DOHH2 (cell line): ENCODE data around the gene FAM53B.

ENCODE experiments used
- H3F3A ChIP-seq: fragments of 200-600 bp; sonication (generic), shearing (Covaris generic); 2 replicates; pipeline ENCODE4 v1.6.0; 2016; ENCODE audit warnings: antibody characterized with exemption, mild to moderate bottlenecking; ENCODE audit not compliant: control insufficient read depth, insufficient read depth
- H3K27ac ChIP-seq: fragments of 200-600 bp; sonication (generic); 2 replicates; pipeline ENCODE4 v1.5.1; 2014; ENCODE audit warnings: low read depth, mild to moderate bottlenecking, low read length, moderate library complexity
- H3K27me3 ChIP-seq: fragments of 200-600 bp; sonication (generic); 2 replicates; pipeline ENCODE4 v1.6.1; 2014; ENCODE audit warnings: mild to moderate bottlenecking, low read length, mixed read lengths; ENCODE audit not compliant: control insufficient read depth
- H3K36me3 ChIP-seq: fragments of 200-600 bp; sonication (generic); 2 replicates; pipeline ENCODE4 v1.6.1; 2014; ENCODE audit warnings: mild to moderate bottlenecking, low read length, moderate library complexity, mixed read lengths; ENCODE audit not compliant: control insufficient read depth
- H3K4me1 ChIP-seq: fragments of 200-600 bp; sonication (generic); 2 replicates; pipeline ENCODE4 v1.6.1; 2014; ENCODE audit warnings: mild to moderate bottlenecking, low read length, mixed read lengths; ENCODE audit not compliant: control insufficient read depth
- H3K4me2 ChIP-seq: fragments of 200-600 bp; sonication (generic); 2 replicates; pipeline ENCODE4 v1.6.0; 2014; ENCODE audit warnings: mild to moderate bottlenecking, low read length, moderate library complexity
- H3K4me3 ChIP-seq: fragments of 200-600 bp; sonication (generic); 2 replicates; pipeline ENCODE4 v1.5.1; 2014; ENCODE audit warnings: mild to moderate bottlenecking, low read length, mixed read lengths
- H3K79me2 ChIP-seq: fragments of 200-600 bp; sonication (generic); 2 replicates; pipeline ENCODE4 v1.6.1; 2014; ENCODE audit warnings: mild to moderate bottlenecking, low read length, mixed read lengths; ENCODE audit not compliant: control insufficient read depth
- H3K9me2 ChIP-seq: fragments of 200-600 bp; sonication (generic); replicated peaks from 2 replicates; pipeline ENCODE4 v1.6.1; 2014; ENCODE audit warnings: mild to moderate bottlenecking, low read length, mixed read lengths; ENCODE audit not compliant: control insufficient read depth
- H3K9me3 ChIP-seq: fragments of 200-600 bp; sonication (generic); 2 replicates; pipeline ENCODE4 v1.6.1; 2014; ENCODE audit warnings: antibody characterized with exemption, low read length, mixed read lengths; ENCODE audit not compliant: control insufficient read depth, insufficient read depth
- H4K20me1 ChIP-seq: fragments of 200-600 bp; sonication (generic); 2 replicates; pipeline ENCODE4 v1.6.0; 2014; ENCODE audit warnings: low read depth, mild to moderate bottlenecking, antibody characterized with exemption, low read length, moderate library complexity; ENCODE audit not compliant: control insufficient read depth, insufficient read depth
- EZH2phosphoT487 ChIP-seq: fragments of 200-600 bp; sonication (generic); IDR thresholded peaks from 2 replicates; pipeline ENCODE4 v1.6.1; 2017; ENCODE audit warnings: borderline replicate concordance, mild to moderate bottlenecking, antibody characterized with exemption, low read length, moderate library complexity, mixed read lengths
- TF ChIP-seq, protein P1 (sequence below): fragments of 200-600 bp; sonication (generic); IDR thresholded peaks from one replicate; pipeline ENCODE4 v1.5.1; 2014; ENCODE audit warnings: antibody characterized with exemption, mild to moderate bottlenecking, low read depth, low read length; ENCODE audit not compliant: poor library complexity, severe bottlenecking

FAM53B gene

DNA sequence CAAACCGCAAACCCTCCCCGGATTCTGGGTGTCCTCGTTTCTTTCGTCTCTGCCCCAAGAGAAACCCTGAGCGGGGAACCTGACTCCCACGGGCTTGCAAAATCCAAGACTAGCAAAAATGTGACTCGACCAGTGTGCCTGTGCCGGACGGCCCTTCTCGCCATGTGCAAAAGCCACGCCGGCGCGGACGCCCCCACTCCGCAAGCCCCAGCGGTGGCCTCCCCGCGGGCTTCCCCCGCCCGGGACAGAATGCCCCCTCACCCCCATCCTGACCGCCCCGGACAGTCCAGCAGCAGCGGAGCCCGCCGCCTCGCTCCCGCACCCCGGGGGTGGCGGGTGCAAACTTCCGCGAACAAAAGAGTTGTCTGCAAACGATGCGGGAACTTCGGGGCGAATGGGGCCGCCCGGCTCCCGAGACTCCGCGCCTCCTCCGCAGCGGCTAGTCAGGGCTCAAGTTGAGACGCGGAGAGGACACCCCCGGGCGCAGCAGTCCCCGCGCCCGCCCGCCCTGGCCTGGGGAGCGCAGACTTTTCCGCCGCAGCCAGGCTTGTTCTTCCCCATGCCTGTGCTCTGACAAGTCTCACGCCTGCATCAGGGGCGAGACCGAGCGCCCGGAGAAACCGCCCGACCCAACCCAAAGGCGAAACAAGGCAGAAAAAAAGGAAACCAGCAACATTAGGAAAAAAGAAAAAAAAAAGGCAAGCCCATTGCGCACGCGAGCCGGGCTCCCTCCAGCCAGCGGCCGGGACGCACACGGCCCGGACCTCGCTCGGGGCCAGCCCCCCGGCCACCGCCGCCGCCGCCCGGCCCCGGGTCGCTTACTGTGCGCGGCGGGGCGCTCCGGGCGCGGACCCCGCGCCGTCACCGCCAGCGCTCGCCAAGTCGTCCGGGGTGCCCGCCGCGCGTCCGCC is 732 bp downstream of the FAM53B start:
- H3K79me2 ChIP-seq = peaks cover 53% of the 10 kb centered on the region
- peak overlapping the region; percentile 72 for H3K4me2 ChIP-seq
- H3K27me3 ChIP-seq = no peaks in the 10 kb centered on the region
- peak overlapping the region; percentile 90 for H3K4me3 ChIP-seq
- peaks cover 12% of the 10 kb centered on the region for H3K36me3 ChIP-seq
- H3K9me3 ChIP-seq = no peaks in the 10 kb centered on the region
- H3K9me2 ChIP-seq = no peaks in the 10 kb centered on the region
- peaks cover 34% of the 10 kb centered on the region for H3F3A ChIP-seq
- peaks cover 12% of the 10 kb centered on the region for H4K20me1 ChIP-seq
- TF ChIP-seq EZH2phosphoT487 = no peak
- TF ChIP-seq, protein P1, sequence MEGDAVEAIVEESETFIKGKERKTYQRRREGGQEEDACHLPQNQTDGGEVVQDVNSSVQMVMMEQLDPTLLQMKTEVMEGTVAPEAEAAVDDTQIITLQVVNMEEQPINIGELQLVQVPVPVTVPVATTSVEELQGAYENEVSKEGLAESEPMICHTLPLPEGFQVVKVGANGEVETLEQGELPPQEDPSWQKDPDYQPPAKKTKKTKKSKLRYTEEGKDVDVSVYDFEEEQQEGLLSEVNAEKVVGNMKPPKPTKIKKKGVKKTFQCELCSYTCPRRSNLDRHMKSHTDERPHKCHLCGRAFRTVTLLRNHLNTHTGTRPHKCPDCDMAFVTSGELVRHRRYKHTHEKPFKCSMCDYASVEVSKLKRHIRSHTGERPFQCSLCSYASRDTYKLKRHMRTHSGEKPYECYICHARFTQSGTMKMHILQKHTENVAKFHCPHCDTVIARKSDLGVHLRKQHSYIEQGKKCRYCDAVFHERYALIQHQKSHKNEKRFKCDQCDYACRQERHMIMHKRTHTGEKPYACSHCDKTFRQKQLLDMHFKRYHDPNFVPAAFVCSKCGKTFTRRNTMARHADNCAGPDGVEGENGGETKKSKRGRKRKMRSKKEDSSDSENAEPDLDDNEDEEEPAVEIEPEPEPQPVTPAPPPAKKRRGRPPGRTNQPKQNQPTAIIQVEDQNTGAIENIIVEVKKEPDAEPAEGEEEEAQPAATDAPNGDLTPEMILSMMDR = no peak
- H3K27ac ChIP-seq = peak overlapping the region; percentile 75
- peaks cover 54% of the 10 kb centered on the region for H3K4me1 ChIP-seq

DNA sequence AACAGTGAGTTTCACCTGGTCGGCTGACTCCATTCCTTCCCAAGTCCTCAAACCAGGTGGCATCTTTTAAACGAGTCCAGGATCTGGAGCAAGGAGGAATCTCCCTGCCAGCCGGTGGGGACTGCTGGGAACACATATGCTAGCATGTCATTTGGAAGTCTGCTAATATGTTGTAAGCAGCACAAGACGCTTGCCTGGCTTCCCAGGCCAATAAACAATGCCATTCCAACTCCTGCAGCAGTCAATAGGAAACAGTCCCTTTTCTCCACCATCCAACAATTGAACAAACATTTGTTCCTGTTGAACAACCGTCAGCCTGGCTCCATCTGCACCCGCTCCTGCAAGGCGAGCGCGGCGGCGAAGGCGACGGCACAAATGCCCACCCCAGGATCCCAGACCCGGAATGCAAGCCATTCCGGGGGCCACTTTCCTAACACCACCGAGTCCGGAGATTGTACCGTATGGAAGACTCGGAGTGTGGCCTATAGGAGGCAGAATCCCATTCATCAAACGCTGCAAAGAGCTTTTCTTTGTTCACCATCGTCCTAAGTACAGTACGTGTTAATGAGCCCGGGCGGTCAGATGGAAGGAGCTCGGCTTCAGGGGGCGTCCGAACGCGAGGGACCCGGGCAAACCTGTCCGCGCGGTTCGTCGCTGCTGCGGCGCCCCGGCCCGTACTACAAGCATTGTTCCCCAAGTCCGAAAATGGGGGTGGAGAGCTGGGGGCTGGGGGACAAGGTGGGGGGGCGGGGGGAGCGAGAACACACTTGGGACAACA is 1.6 kb downstream of the FAM53B start:
- H3K79me2 ChIP-seq = peaks cover 62% of the 10 kb centered on the region

DNA sequence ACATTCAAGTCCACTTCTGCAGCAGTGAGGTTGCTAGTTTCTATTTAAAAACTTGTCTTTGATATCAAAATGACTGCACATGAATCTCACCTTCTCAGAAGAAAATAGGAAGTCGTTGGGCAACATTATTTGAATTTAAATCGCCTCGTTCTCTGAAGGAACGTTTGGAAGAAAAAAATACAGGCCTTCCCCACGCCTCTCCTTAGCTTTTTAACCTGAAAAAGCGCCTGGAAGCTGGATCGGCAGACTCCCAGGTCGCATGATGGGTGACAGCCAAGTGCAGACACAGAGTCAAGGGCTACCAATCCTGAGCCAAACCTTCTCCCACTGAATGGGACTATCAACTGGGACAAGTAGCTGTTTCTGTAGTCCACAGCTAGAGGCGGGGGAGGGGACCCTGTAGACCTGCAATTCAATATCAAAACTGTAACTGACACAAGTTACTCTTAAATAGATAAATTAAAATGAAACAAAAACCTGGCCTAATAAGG is 2.2 kb downstream of the FAM53B start:
- no peaks in the 10 kb centered on the region for H3K27me3 ChIP-seq
- peaks cover 63% of the 10 kb centered on the region for H3K4me1 ChIP-seq
- peaks cover 18% of the 10 kb centered on the region for H3K36me3 ChIP-seq
- peaks cover 68% of the 10 kb centered on the region for H3K79me2 ChIP-seq
- peak overlapping the region; percentile 72 for H3K4me2 ChIP-seq
- H3K27ac ChIP-seq = peak overlapping the region; percentile 75
- TF ChIP-seq EZH2phosphoT487 = no peak
- TF ChIP-seq, protein P1 = no peak
- peaks cover 23% of the 10 kb centered on the region for H4K20me1 ChIP-seq
- H3K4me3 ChIP-seq = peak overlapping the region; percentile 90
- no peaks in the 10 kb centered on the region for H3K9me3 ChIP-seq
- H3F3A ChIP-seq = peaks cover 34% of the 10 kb centered on the region
- H3K9me2 ChIP-seq = no peaks in the 10 kb centered on the region

More for the DNA sequence above, 1.6 kb downstream of the FAM53B start:
- TF ChIP-seq, protein P1 = peak; percentile 55
- no peak for TF ChIP-seq EZH2phosphoT487
- Histone ChIP-seq H3K9me3 (no peaks in the 10 kb centered on the region), H3K4me1 (peaks cover 62% of the 10 kb centered on the region), H3K36me3 (peaks cover 12% of the 10 kb centered on the region), H3K27ac (peak overlapping the region; percentile 75), H3K27me3 (no peaks in the 10 kb centered on the region), H4K20me1 (peaks cover 18% of the 10 kb centered on the region), H3K4me2 (peak overlapping the region; percentile 72), H3K4me3 (peak overlapping the region; percentile 90), H3F3A (peaks cover 34% of the 10 kb centered on the region), H3K9me2 (no peaks in the 10 kb centered on the region)
